Measurements from ENCODE around the gene TACSTD2. TPM values are rescaled to one million over a fixed set of nuclear protein-coding genes. Genes with fewer than 3 reads are reported as not detected.

The TACSTD2 gene
- polyA plus RNA-seq, 1 donor from 2014 or later = not detected

GRCh38 chr1:58594546-58594945, 17.5 kb upstream of the TACSTD2 start:
- Histone ChIP-seq H2AFZ (ENCODE audit: low read depth, low read length) (no peak overlapping the region), H3F3A (ENCODE audit: insufficient read depth, low read length, poor library complexity, severe bottlenecking) (no peaks in the 10 kb centered on the region), H3K9me3 (ENCODE audit: low read length) (no peaks in the 10 kb centered on the region), H3K9me2 (ENCODE audit: insufficient read depth, low read length) (no peaks in the 10 kb centered on the region), H4K20me1 (ENCODE audit: insufficient read depth) (no peaks in the 10 kb centered on the region), H3K4me3 (ENCODE audit: low read length) (no peak overlapping the region), H3K27me3 (ENCODE audit: insufficient read depth, low read depth, low read length) (no peaks in the 10 kb centered on the region), H3K36me3 (ENCODE audit: insufficient read depth, low read length) (no peaks in the 10 kb centered on the region), H3K4me2 (ENCODE audit: low read length) (no peak overlapping the region), H3K27ac (ENCODE audit: low read length) (no peak overlapping the region), H3K79me2 (replicated peaks; ENCODE audit: insufficient read depth, low read length) (no peaks in the 10 kb centered on the region), H3K9ac (ENCODE audit: low read length) (no peak overlapping the region)
- TF ChIP-seq POLR2AphosphoS5 (IDR thresholded peaks at IDR 0.05) = no peak
- no peak for TF ChIP-seq SMC3 (conservative IDR thresholded peaks at IDR 0.05; ENCODE audit: poor library complexity)
- no peak for TF ChIP-seq EZH2 (IDR thresholded peaks at IDR 0.05; ENCODE audit: borderline replicate concordance, insufficient read depth, low read length, poor library complexity, severe bottlenecking)
- TF ChIP-seq RAD21 (conservative IDR thresholded peaks at IDR 0.05) = no peak
- TF ChIP-seq CTCF (IDR thresholded peaks at IDR 0.05; ENCODE audit: poor library complexity, severe bottlenecking) = no peak
- no peak for TF ChIP-seq TAF1 (IDR thresholded peaks at IDR 0.05; ENCODE audit: low read depth)
- TF ChIP-seq, protein P1, sequence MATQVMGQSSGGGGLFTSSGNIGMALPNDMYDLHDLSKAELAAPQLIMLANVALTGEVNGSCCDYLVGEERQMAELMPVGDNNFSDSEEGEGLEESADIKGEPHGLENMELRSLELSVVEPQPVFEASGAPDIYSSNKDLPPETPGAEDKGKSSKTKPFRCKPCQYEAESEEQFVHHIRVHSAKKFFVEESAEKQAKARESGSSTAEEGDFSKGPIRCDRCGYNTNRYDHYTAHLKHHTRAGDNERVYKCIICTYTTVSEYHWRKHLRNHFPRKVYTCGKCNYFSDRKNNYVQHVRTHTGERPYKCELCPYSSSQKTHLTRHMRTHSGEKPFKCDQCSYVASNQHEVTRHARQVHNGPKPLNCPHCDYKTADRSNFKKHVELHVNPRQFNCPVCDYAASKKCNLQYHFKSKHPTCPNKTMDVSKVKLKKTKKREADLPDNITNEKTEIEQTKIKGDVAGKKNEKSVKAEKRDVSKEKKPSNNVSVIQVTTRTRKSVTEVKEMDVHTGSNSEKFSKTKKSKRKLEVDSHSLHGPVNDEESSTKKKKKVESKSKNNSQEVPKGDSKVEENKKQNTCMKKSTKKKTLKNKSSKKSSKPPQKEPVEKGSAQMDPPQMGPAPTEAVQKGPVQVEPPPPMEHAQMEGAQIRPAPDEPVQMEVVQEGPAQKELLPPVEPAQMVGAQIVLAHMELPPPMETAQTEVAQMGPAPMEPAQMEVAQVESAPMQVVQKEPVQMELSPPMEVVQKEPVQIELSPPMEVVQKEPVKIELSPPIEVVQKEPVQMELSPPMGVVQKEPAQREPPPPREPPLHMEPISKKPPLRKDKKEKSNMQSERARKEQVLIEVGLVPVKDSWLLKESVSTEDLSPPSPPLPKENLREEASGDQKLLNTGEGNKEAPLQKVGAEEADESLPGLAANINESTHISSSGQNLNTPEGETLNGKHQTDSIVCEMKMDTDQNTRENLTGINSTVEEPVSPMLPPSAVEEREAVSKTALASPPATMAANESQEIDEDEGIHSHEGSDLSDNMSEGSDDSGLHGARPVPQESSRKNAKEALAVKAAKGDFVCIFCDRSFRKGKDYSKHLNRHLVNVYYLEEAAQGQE (IDR thresholded peaks at IDR 0.05; ENCODE audit: borderline replicate concordance) = no peak
- no peak for TF ChIP-seq EP300 (conservative IDR thresholded peaks at IDR 0.05; ENCODE audit: poor library complexity, severe bottlenecking)
- no peak for TF ChIP-seq MXI1 (conservative IDR thresholded peaks at IDR 0.05; ENCODE audit: poor library complexity, severe bottlenecking)

DNA sequence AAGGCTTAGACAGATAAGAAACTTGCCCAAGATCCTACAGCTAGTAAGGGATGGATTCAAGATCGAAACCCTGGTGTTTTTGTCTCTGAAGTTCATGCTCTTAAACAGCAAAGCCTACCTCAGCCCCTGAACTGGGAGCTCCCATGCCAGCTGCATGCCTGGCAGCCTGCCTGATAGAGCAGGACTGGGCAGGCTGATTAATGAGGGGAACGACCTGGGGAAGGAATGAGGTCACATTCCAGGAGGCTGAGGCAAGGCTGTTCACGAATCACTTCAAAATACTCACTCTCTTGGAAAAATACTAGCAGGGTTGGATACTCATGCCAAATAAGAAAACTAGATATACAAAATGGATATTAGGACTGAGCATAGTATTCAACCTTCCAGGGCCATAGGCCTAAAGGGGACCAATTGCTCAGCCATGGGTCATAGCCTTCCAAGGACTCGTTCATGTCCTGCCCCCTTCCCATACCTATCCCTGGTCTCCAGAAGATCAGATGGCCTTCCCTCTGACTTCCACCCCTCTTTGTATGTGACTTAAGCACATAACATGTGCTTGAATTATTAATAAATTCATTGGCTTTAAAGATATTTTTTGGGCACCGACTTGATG, 15.6 kb upstream of the TACSTD2 start:
- H3K27me3 ChIP-seq (ENCODE audit: insufficient read depth, low read depth, low read length) = no peaks in the 10 kb centered on the region
- H3K9me2 ChIP-seq (ENCODE audit: insufficient read depth, low read length) = no peaks in the 10 kb centered on the region
- no peak overlapping the region for H3K27ac ChIP-seq (ENCODE audit: low read length)
- no peaks in the 10 kb centered on the region for H4K20me1 ChIP-seq (ENCODE audit: insufficient read depth)
- H3K36me3 ChIP-seq (ENCODE audit: insufficient read depth, low read length) = no peaks in the 10 kb centered on the region
- H3K9me3 ChIP-seq (ENCODE audit: low read length) = no peaks in the 10 kb centered on the region
- no peak for TF ChIP-seq MXI1 (conservative IDR thresholded peaks at IDR 0.05; ENCODE audit: poor library complexity, severe bottlenecking)
- TF ChIP-seq, protein P1 (IDR thresholded peaks at IDR 0.05; ENCODE audit: borderline replicate concordance) = no peak
- no peak for TF ChIP-seq RAD21 (conservative IDR thresholded peaks at IDR 0.05)
- no peak for TF ChIP-seq POLR2AphosphoS5 (IDR thresholded peaks at IDR 0.05)
- no peak for TF ChIP-seq EP300 (conservative IDR thresholded peaks at IDR 0.05; ENCODE audit: poor library complexity, severe bottlenecking)
- no peak for TF ChIP-seq CTCF (IDR thresholded peaks at IDR 0.05; ENCODE audit: poor library complexity, severe bottlenecking)
- TF ChIP-seq EZH2 (IDR thresholded peaks at IDR 0.05; ENCODE audit: borderline replicate concordance, insufficient read depth, low read length, poor library complexity, severe bottlenecking) = no peak
- no peak for TF ChIP-seq TAF1 (IDR thresholded peaks at IDR 0.05; ENCODE audit: low read depth)
- no peak for TF ChIP-seq SMC3 (conservative IDR thresholded peaks at IDR 0.05; ENCODE audit: poor library complexity)
- no peak overlapping the region for H3K4me2 ChIP-seq (ENCODE audit: low read length)
- H3F3A ChIP-seq (ENCODE audit: insufficient read depth, low read length, poor library complexity, severe bottlenecking) = no peaks in the 10 kb centered on the region
- H3K9ac ChIP-seq (ENCODE audit: low read length) = no peak overlapping the region
- H3K4me3 ChIP-seq (ENCODE audit: low read length) = no peak overlapping the region
- H3K79me2 ChIP-seq (replicated peaks; ENCODE audit: insufficient read depth, low read length) = no peaks in the 10 kb centered on the region
- no peak overlapping the region for H2AFZ ChIP-seq (ENCODE audit: low read depth, low read length)
